Hematopoietic multipotent progenitor cell treated with erythropoietin and hydrocortisone succinate and interleukin-3 and kit ligand, for 6 days (in vitro differentiated cells): ENCODE data around the gene TLE1.
"Not testable (repeated sequence)": the region's sequence is repeated elsewhere in the genome, so short reads cannot be mapped to it uniquely, and the experiment has no call there.

ENCODE experiments used
- DNase-seq: peaks from one replicate; pipeline ENCODE4 v3.0.0-alpha.2; 2015

The TLE1 gene

DNA sequence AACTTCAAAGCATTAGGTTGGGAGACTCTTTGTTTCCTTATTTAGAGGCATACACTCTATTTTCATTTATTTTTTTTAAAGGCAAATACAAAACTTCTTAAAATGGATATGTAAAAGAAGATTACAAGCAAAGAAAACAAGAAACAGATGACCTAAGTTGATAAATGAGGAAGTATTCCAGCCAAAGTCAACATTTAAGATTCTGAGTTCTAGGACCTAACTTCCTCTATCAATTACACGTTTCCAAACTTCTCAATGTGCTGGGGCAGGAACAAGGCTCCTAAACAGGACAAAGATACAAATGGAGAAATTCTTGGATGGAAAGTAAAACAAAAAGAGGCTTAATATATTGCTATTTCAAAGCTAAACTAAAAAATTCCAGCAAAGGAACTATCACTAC, 89.5 kb downstream of the TLE1 start:
- DNase-seq: peak; percentile 30

- DNase-seq: no peak
These were observed 90.5 kb downstream of the TLE1 start for GRCh38 chr9:81598811-81599210.

DNA sequence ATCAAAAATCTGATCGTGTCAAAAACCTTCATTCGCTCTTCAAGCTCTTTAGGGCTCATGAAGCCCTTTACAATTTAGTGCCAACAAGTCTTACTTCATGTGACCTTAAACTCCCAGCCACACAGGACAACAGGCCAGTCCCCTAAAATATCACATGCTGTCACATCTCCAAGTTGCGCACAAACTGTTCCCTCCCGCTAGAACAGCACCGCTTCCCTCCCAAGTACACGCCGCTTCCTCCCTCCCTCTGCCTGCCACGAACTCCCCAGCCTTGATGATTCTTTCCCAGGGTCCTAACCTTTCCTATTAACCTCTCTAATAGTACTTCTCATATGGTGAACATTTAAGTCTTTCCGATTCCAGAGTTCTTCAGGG, 91.2 kb downstream of the TLE1 start:
- no peak for DNase-seq

GRCh38 chr9:81597419-81598122, 91.8 kb downstream of the TLE1 start:
- DNase-seq: no peak

- peak; percentile 24 for DNase-seq
These were observed 92.5 kb downstream of the TLE1 start for GRCh38 chr9:81596679-81597418.

DNA sequence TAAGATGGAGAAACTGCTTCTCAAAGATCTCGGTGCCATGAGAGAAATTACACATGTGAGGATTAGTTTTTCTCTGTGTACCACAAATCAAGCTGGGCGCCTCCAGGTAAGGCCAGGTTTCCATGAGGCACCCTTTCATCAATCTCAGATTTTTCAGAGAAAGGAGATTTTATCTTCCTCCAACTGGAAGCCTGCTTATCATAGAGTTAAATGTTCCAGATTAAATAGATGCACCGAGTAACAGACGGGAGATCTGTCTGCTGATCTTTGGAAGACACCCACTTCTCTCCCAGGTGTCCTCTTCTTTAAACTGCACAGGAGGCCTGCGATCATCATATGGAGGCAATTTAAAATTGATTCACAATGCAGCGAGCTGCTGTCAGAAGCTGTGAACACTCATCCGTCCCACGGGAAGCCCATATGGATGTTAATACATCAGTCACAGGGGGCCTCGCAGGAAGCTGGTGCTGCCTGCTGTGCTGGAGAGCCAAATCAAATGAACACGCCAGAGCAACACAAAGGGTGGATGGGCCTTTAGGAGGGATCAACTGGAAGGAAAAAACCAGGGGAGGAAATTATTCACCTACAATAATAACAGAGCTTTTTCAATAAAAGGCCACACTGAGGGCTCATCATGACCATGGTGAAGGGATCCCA, 93.3 kb downstream of the TLE1 start:
- DNase-seq: no peak

GRCh38 chr9:81595293-81595692, 94.1 kb downstream of the TLE1 start:
- not testable (repeated sequence) for DNase-seq

DNA sequence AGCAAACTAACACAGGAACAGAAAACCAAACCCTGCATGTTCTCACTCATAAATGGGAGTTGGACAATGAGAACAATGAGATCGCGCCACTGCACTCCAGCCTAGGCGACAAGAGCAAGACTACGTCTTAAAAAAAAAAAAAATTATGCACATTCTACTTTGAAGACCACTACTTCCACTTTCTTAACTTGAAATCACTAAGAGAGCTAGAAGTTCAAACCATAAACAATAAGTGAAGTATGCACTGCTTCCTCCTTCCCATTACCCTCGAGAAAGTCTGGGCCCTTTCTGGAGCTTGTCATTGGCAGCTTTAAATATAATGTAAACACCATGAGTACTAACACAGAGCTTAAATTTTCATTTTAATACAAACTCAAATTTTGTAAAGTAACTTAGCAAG, 94.9 kb downstream of the TLE1 start:
- DNase-seq: no peak

DNA sequence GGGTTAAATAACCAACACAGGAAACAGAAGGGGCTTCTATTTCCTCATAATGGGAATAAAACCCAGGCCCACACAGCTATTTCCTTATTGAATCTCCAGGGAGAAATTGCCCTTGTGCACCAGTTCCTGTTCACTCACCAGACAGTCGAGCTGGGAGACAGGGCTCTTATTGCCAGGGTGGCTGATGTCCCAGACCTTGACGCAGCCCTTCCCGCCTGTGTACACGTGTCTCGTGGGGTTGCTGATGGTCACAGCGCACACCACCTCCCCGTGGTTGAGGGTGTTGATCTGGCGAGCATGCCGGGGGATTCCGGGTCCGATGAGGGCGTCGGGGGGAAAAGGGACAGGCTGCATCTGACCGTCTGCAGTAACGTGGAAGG, 96.5 kb downstream of the TLE1 start:
- no peak for DNase-seq

GRCh38 chr9:81591791-81592190, 97.6 kb downstream of the TLE1 start:
- DNase-seq: no peak

GRCh38 chr9:81590688-81591087, 98.7 kb downstream of the TLE1 start:
- no peak for DNase-seq

DNA sequence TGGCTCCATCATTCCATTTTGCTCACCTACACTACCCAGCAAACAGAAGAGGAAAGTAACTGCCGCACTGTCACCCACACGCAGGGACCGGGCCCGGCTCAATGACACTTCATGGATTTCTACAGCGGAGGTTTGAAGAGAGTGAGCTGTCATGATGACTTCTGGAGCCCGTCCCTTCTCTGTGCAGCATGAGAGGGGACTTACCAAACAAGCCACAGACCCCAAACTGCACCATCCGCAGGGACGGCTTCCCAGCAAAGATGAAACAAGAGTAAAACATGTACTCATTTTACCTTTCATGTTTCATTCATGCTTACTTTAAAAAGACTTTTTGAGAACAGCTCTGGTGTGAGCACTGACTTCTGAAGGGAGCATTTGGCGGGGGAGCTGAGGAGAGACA, 99.5 kb downstream of the TLE1 start:
- no peak for DNase-seq

- no peak for DNase-seq
These were observed 100.0 kb downstream of the TLE1 start for GRCh38 chr9:81589392-81589791.

GRCh38 chr9:81588148-81588871, 101.0 kb downstream of the TLE1 start:
- no peak for DNase-seq

DNA sequence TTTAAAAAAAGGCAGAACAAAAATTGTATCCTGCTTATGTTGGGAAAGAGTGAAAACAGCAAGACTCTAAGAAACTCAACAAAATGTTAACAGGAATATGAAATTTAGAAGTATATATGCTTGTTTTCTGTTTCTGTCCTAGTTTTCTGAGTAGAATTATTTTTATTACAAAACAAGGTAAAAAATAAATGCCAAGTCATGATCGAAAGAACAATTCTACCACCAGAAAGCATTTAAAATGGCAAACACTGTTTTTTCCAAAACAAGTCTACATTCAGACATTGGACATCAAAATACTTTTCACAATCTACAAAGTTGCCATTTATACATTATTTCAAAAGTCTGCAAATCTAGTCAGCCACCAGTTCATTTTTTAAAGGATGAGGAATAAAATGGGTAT, 102.6 kb downstream of the TLE1 start:
- no peak for DNase-seq

- no peak for DNase-seq
These were observed 104.1 kb downstream of the TLE1 start for GRCh38 chr9:81585191-81585763.

DNA sequence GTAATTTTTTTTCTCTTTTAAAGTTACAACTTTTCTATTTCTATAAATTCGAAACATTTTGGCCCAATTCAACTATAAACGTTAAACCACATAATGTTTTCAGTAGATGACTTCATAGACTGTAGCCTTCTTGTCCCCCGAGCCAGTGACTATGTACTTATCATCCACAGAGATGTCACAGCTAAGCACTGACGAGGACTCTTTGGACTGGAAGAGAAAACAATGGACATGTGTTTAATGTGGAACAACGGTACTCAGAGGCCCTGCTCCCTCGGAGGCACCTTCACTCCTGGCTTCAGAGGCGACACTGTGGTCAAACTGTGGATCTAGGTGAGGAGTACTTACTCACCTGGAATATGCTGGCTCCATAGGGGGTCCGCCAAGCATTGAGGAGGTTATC, 105.2 kb downstream of the TLE1 start:
- DNase-seq: no peak

GRCh38 chr9:81581986-81582385, 107.4 kb downstream of the TLE1 start:
- DNase-seq: peak; percentile 15

- DNase-seq: no peak
These were observed 110.0 kb downstream of the TLE1 start for GRCh38 chr9:81579381-81579780.

- no peak for DNase-seq
These were observed 110.7 kb downstream of the TLE1 start for GRCh38 chr9:81578606-81579005.

DNA sequence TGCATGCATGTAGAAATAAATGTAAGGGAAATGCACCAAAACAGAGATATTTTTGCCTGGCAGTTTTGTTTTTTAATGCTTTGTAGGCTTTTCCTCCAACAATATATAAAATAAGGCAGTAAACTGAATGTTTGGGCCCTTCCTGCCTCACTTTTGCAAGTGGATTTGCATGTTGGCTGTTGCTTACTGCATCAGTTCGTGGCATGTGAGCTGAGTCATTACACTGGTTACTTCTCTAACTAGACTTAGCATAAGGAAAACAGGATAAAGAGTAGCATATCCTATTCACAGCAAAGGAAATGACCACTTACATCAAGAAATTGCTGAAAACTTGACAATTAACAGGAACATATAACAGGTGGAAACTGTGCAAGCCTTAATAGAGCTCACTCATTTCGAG, 113.4 kb downstream of the TLE1 start:
- no peak for DNase-seq

GRCh38 chr9:81574405-81574804, 114.9 kb downstream of the TLE1 start:
- no peak for DNase-seq
